HG03354 (cell line): ENCODE measurements around the gene SLC22A23.

Source experiments
- ATAC-seq: cut with Tn5 transposase; IDR thresholded peaks from one replicate; pipeline ENCODE4 v1.9.1; 2021; ENCODE audit warnings: mild to moderate bottlenecking; ENCODE audit not compliant: unreplicated experiment, poor library complexity, severe bottlenecking

Gene SLC22A23

GRCh38 chr6:3327403-3327802 is 129.4 kb downstream of the SLC22A23 start:
- no peak for ATAC-seq

- ATAC-seq, result no peak
These were observed 129.9 kb downstream of the SLC22A23 start for GRCh38 chr6:3326981-3327380.

- ATAC-seq, result no peak
These were observed 130.5 kb downstream of the SLC22A23 start for GRCh38 chr6:3326184-3326971.

GRCh38 chr6:3325210-3325609 is 131.6 kb downstream of the SLC22A23 start:
- ATAC-seq, result no peak

- peak; percentile 84 for ATAC-seq
These were observed 132.4 kb downstream of the SLC22A23 start for GRCh38 chr6:3324262-3324942.

- no peak for ATAC-seq
These were observed 133.1 kb downstream of the SLC22A23 start for GRCh38 chr6:3323696-3324261.

- no peak for ATAC-seq
These were observed 133.7 kb downstream of the SLC22A23 start for GRCh38 chr6:3323148-3323547.

- no peak for ATAC-seq
These were observed 134.4 kb downstream of the SLC22A23 start for GRCh38 chr6:3322366-3322890.

GRCh38 chr6:3321875-3322274 is 135.0 kb downstream of the SLC22A23 start:
- no peak for ATAC-seq

GRCh38 chr6:3321042-3321441 is 135.8 kb downstream of the SLC22A23 start:
- no peak for ATAC-seq

- ATAC-seq, result no peak
These were observed 136.5 kb downstream of the SLC22A23 start for GRCh38 chr6:3320238-3320811.

- ATAC-seq, result no peak
These were observed 137.1 kb downstream of the SLC22A23 start for GRCh38 chr6:3319610-3320200.

- ATAC-seq, result no peak
These were observed 137.9 kb downstream of the SLC22A23 start for GRCh38 chr6:3318821-3319540.

GRCh38 chr6:3318226-3318625 is 138.6 kb downstream of the SLC22A23 start:
- no peak for ATAC-seq

- no peak for ATAC-seq
These were observed 139.1 kb downstream of the SLC22A23 start for GRCh38 chr6:3317741-3318211.

GRCh38 chr6:3316818-3317217 is 140.0 kb downstream of the SLC22A23 start:
- no peak for ATAC-seq

- no peak for ATAC-seq
These were observed 140.5 kb downstream of the SLC22A23 start for GRCh38 chr6:3316331-3316730.

- ATAC-seq, result no peak
These were observed 141.0 kb downstream of the SLC22A23 start for GRCh38 chr6:3315841-3316240.
